GDM1 (cell line): ENCODE results near the gene TMEM52.
"Not testable (repeated sequence)": the region's sequence is repeated elsewhere in the genome, so short reads cannot be mapped to it uniquely, and the experiment has no call there.

ENCODE experiments used
- DNase-seq: peaks from one replicate; lab custom pipeline; 2025; lab: John Stamatoyannopoulos, UW

Gene TMEM52

DNA sequence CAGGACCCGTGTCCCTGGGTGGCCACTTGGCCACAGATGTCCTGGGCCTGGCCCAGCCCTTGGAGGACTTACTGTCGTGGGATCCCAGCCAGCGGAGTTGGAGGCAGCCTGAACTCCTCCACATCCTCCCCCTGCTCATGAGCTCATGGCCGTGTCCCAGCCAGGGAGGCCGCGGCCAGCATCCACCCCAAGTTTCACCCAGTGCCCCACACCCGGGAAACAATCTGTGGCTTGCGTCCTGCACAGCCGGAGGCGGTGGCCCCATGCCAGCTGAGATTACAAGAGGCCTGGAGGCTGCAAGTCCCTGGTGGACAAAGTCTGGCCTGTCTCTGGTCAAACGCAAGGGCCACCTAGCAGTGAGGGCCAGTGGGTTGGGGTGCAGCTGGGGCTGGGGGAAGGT lies 27.5 kb upstream of the TMEM52 start:
- DNase-seq: no peak

DNA sequence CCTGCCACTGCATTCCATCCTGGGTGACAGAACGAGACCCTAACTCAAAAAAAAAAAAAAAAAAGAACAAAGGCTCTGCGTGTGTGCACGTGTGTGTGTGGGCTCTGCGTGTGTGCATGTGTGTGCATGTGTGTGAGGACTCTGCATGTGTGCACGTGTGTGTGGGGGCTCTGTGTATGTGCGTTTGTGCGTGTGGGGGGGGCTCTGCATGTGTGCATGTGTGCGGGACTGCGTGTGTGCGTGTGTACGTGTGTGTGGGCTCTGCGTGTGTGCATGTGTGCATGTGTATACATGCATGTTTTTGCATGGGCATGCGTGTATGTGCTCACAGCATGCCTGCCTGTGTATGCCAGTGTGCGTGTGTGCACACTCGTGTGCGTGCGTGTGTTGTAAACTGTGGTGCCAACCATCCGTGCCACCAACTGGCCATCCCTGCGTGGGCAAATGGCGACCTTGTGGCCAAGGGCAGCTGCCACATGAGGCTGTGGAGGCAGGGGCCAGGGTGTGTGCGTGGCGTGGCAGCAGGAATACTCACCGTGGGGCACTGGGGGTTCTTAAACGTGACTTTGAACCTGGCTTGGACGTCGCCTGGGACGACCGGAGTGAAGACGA lies 26.8 kb upstream of the TMEM52 start:
- DNase-seq: no peak

DNA sequence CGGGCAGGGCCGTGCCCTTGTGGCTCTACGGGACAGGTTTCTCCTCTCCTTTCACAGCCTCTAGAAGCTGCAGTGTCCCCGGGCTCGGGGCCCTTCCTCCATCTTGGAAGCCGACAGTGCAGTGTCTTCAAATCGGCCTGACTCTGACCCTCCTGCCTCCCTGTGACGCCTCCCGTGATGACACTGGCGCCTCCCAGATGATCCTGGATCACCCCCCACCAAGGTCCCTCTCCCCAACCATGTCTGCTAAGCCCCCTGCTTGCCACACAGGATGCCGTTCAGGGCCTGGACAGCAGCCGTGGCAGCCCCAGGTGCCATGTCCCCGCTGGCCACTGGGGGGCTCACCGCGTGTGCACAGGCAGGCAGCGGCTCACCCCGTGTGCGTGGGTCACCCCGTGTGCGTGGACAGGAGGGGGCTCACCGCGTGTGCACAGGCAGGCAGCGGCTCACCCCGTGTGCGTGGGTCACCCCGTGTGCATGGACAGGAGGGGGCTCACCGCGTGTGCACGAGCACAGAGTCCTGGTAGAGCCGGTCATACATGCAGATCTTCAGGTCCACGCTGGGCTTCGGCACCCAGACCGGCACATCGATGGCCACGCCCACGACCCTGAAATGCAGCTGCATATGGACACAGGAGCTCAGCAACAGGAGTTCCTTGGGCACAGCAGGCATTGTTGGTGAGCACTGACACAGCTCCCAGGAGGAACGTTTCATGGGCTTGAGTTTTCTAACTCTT lies 24.9 kb upstream of the TMEM52 start:
- no peak for DNase-seq

DNA sequence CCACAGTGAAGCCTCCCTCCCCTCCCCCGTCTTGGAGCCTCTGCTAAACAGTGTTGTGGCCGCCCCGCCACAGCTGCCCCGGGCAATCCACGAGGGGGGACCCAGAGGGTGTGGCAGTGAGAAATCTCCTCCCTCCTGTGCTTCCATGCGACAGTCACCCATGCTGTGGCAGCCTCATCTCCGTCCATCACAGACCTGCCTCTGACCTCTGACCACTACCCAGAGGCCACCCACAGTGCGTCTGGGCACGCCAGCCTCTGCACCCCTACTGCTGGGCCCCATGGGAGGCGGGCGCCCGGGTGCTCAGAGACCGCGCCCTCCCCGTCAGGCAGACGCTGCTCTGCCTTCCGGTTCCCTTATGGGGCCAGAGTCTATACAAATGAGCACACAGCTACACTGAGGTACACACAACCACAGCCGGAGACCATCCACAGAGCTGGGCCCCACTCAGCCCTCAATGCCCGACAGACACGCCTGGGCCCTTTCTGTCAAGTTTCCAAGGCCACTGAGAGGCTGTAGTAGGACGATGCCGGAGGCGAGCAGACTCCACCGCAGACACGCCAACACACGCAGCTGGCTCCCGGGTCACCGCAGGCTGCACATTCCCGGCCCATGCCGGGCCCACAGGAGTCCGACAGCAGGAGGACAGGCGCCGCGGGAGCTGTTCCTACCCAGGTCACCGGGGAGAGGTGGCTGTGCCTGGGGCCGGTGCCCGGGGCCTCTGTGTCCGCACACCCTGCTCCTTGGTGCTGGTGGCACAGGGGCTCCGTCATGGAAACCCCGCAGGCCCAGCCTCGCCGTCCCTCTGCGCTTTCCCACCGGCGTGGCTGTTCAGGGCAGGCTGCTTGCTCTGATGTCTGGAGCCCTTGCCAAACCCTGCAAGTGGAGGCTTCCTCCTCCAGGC lies 23.9 kb upstream of the TMEM52 start:
- no peak for DNase-seq

DNA sequence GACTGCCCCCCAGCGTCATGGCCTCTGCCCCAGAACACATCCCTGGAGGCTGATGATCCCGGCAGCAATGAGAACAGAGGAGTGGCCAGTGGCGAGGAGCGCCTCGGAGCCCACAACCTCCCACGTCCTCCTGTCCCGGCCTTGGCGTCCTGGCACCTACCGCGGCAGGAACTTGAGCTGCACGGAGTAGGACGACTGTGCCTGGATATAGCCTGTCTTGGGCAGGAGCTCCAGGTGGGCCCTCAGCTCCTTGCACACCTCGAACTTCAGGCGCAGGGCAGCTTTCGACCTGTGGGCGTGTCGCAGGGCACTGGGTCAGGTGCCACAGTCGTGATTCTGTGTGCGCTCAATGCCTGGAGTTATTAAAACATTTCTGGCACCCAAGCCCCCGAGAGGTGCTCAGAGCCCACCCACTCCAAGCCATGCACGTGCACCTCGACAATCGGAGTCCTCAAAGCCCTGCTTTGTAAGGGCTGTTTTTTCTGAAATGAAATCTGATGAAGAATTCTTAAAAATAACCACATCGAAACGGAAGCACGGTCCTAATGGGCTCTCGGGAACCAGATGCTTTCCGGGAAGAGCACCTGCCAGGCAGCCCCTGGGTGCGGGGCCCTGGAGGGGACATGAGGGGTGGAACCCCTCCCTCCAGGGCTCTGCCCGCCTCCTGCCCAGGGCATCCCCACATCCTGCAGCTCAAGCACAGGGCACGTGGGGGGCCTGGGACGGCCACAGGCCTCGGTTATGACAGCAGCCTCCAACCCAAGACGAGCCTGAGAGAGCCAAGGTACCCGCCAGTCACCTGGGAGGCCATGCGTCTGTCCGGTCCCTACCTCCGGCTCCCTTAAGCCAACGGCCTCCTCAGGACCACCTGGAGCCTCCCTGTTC lies 23.0 kb upstream of the TMEM52 start:
- no peak for DNase-seq

DNA sequence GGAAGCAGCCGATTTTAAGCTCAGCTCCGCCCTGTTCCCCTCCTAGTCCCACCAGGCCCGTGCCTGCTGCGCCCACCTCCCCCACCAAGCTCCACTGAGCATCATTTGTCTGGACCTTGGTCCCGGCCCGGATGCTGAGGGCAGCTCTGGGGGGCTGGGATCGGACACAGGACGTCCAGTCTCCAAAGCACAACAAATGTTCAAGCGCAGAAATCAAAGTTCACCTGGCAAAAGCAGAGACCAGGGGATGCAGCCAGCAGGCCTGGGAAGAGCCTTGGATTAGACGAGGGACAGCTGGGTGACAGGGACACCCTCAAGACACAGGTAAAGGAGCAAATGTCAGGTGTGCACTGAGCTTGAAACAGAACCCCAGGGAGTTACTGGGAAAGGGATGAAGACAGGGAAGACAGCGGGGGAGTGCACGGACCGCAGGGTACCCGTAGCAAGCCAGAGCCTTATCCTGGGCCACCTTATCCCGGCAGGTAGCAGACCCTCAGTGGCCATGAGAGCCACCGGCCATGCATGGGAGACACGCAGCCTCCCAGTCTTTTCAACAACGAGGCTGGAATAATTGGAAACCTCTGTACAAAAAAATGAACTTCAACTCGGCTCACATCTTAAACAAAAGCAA lies 22.2 kb upstream of the TMEM52 start:
- no peak for DNase-seq

DNA sequence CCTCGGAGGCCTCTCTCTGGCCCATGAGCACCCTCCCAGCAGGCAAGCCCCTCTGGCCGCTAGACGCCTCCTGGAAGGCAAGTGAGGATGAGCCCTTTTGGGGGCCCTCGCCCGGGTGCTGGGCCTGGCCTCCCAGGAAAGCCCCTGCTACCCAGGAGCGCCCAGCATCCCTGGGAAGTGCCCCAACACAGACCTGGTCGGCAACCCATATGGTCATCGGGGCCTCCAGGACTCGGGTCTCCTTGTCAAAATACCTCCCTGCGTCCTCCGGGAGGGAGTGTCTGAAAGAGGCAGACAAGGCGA lies 21.0 kb upstream of the TMEM52 start:
- no peak for DNase-seq

DNA sequence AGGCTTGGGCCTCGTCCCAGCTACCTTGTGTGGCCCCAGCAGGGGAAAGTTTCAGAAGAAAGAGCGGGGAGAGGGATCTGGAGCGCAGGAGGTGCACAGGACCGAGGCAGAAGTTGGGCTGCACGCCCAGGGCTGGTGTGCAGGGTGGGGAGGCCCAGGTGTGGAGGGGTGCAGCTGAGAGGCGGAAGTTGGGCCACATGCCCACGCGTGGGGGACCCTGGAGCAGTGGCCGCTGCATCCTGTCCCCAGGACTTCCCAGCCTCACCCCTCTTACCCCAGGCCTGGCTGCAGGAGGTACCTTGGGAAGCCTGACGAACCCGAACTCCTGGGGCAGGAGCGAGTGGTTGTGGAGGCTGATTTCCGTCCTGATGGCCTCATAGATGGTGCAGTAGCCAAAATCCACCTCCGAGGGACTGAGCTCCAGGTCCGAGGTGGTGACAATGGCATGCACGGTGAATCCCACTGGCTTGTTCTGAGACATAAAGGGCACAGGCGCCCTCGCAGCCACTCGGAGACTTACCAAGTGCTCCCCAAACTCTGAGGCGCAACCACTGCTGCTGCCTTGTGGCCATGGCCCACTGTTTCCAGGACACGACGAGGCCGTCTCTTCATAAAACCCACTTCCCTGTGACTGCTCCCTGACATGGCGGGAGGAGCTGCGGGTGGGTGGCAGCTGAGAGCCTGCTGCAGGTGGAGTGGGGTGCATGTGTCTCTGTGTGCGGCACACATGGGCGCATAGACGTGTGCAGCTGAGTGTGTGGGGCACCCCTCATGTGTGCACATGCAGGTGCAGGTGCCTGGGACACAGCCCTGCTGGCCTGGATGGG lies 20.4 kb upstream of the TMEM52 start:
- DNase-seq: no peak

DNA sequence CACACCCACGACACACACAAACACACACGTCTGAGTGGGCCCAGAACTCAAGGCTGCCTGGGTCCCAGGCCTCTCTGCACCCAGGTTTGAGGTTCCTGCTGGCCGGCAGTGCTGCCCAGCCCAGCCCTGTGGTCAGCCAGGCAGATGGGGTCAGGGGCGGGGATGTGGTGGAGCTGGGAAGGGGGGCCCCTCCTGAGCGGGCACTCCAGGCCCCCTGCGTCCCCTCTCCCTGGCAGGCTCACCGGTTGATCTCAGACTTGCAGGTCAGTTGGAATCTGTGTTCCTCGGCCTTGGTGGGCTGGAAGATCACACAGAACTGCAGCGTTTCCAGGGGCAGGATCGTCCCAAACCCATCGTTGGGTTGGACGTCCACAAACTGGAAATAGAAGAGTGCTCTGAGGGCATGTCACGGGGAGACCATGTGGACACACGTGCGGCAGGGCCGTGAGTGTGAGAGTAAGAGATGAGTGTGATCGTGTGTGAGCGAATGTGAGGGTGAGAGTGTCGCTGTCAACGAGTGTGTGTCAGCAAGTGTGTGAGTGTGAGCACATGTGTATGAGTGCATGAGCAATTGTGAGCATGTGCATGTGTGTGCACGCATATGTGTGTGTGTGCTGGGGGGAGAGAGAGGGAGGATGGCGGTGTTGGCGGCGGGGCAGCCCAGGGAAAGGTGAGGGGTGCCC lies 19.7 kb upstream of the TMEM52 start:
- DNase-seq: no peak

DNA sequence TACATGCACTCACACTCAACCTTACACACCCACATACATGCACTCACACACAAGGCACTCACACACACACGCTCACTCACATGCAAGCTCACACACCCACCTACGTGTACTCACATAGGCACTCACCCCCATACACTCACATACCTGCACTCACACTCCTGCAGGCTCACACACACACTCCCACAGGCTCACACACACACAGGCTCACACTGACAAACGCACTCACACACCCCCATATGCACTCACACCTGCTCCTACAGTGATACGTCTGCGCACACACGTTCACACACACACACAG lies 19.1 kb upstream of the TMEM52 start:
- DNase-seq: no peak

DNA sequence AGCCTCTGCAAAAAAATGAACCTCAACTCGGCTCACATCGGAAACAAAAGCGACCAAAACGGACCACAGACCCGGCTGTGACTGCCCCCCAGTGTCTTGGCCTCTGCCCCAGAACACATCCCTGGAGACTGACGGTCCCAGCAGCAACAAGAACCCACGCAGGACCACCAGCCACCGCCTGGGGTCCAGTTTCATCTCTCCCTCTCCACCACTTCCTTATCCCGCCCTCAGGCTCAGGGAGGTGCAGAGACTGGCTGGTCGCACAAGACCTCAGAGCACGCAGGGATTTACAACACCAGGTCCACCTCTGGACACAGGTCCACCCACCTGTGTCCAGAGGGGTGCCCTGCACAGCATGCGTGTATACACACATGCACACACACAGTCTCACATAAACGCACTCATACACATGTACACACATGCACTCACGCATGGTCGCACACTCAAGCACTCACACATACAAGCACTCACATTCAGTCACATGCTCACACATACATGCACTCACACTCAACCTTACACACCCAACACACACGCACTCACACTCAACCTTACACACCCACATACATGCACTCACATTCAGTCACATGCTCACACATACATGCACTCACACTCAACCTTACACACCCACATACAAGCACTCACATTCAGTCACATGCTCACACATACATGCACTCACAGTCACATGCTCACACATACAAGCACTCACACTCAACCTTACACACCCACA lies 18.6 kb upstream of the TMEM52 start:
- DNase-seq: no peak

DNA sequence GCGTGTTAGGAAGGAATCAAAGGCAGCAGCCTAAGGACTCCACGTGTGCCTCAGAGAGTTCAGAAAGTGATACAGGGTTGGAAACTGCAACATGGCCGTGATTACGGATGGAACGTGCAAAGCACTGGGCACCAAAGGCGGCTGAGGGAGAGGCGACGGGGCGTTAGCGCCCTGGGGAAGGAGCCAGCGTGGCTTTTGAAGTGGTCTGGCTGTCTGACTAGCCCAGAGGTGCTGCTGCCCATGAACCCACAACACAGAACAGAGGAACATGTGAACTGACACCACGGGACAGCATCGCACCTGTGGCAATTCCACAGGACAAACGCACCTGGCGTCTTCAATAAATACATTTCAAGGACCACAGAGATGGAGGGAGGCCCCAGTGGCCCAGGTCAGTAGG lies 18.0 kb upstream of the TMEM52 start:
- no peak for DNase-seq

DNA sequence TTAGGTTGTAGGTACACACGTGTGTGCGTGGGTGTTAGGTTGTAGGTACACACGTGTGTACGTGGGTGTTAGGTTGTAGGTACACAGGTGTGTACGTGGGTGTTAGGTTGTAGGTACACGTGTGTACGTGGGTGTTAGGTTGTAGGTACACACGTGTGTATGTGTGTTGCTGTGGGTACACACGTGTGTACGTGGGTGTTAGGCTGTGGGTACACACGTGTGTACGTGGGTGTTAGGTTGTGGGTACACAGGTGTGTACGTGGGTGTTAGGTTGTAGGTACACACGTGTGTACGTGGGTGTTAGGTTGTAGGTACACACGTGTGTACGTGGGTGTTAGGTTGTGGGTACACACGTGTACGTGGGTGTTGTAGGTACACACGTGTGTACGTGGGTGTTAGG lies 15.8 kb upstream of the TMEM52 start:
- DNase-seq: not testable (repeated sequence)

DNA sequence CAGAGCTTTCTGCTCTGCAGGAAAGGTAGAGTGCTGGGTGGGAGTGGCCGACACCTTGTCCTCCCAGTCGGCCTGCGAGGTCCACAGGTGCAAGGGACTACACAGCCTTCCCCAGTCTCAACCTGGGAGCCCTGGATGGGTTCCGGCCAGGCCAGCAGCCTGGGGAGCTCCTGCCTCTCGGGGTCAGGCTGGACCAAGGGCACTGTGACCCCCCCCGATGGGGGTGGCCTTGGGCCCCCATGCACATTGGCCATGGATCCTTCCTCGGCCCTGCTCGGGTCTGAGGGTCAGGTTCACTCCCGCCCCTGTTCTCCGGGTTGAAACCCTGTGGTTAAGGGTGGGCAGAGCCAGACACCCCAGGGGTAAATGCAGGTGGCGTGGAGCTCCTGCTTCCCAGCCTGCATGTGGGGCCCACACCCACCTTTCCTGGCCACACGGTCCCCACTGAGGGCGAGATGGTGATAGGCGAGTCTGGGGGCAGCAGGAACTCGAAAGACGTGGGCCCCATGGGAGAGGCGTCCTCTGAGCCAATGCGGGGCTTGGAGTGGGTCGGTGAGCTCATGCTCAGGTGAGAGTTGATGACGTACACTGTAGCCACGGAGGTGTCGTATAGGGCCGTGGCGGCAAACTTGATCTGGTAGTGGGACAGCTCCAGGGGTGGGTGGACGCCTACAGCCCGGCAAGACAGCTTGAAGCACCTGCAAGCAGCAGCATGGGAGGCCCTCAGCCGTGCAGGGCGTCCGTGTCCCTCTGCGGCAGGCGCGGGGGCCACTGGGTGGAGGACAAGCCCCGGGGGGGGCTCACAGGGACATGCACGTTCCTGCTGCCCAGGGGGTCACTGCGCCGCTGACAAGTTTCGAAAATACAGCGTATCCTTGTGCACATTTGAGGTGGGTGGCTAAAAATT lies 10.8 kb upstream of the TMEM52 start:
- no peak for DNase-seq

DNA sequence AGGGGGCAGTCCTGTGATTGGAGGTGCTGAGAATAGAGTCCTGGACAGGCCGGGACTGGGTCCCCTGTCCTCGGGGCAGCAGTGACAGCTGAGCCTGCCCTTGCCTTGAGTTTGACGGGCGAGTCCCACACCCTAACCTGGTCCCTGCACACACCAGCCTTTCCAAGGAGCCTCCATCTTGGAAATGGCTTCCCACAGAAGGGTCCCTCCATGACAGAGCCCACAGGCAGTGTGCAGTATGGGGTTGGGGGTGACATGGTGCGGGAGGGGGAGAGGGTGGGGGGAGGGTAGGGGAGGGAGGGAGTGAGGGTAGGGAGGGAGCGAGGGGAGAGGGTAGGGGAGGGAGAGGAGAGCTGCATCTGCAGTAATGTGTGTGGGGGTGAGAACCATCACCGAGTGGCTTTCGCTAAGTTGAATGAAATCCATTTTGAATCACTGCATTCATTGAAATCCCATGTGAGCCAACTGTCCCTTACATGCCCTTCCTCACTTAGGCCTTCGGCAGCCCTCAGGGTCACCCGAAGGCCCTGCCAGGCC lies 10.1 kb upstream of the TMEM52 start:
- no peak for DNase-seq

DNA sequence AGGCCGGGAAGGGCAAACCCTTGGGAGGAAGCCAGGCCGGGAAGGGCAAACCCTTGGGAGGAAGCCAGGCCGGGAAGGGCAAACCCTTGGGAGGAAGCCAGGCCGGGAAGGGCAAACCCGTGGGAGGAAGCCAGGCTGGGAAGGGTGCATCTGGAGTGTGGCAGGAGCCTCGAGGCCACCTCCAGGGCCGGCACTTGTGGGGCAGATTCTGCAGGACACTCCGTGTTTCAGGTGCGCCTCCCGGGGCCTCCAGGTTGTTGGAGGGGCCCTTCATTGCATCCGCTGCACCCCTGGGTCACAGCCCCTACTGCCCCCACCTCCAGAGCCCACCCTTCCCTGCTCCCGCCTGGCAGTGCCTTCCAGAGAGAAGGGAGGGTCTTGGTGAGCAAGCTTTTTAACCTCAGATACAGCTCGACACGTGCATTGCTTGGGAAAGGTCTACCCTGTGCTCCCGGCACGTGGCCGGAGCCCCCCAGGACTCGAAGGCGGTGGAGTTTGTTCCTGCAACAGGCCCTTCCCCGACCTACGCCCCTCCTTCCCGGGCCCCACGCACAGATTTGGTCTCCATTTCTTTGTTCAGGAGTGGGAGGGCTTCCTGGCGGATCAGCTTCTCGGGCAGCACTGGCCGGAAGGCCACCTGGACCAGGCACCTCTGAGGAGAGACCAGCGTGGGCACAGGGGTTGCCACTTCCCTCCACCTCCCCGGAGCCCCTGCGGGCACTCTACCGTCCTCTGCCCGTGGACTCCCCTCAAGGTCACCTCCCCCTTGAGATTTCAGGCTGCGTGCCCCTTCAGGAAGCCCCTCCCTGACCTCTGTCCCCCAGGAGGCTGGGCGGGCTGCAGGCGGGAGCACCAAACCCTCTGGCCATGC lies 9.4 kb upstream of the TMEM52 start:
- DNase-seq: no peak

DNA sequence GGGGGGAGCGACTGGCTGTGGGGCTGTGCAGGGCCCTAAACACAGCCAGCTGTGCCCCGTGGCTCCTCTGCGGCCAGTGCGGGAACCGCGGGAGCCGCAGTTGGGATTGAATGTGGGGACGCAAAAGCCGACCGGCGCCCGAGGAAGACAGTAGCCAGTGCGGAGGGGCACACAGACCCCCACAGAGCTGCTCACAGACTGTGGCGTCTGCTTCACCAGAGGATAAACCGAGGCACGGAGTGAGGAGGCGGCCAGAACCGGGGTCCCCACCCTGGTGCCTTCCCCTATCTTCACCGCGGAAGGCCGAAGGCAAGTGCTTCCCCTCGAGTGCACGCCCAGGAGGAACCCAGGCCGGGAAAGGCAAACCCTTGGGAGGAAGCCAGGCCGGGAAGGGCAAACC lies 8.7 kb upstream of the TMEM52 start:
- DNase-seq: no peak
